Breast epithelium (tissue), 4 donors: ENCODE data around the gene DCAF10. TPM values are rescaled to one million over a fixed set of nuclear protein-coding genes. Genes with fewer than 3 reads are reported as not detected.

ENCODE experiments used
- DNase-seq, 2 donors: peaks; one replicate each; pipeline ENCODE4 v3.0.0-alpha.2; 2019; ENCODE audit warnings: low spot score in 2 of 2
- H3K27ac ChIP-seq, 2 donors: fragments of 200-600 bp; sonication (generic) in 1 of 2; one replicate each; pipeline ENCODE4 v1.5.1; 2016 to 2019; ENCODE audit warnings: mild to moderate bottlenecking in 1 of 2
- H3K27me3 ChIP-seq, 2 donors: fragments of 200-600 bp; sonication (generic) in 1 of 2; one replicate each; pipeline versions ENCODE4 v1.5.1 to v1.6.0; 2017 to 2019; ENCODE audit warnings: control low read depth in 1 of 2, mild to moderate bottlenecking in 1 of 2
- H3K36me3 ChIP-seq: fragments of 200-600 bp; one replicate; pipeline ENCODE4 v1.5.1; 2019
- H3K4me1 ChIP-seq, 2 donors: fragments of 200-600 bp; sonication (generic); one replicate each; pipeline ENCODE4 v1.5.1; 2016 to 2019; ENCODE audit warnings: control low read depth in 1 of 2
- H3K4me3 ChIP-seq, 3 donors: fragments of 200-600 bp; sonication (generic); 1 replicate in 2 of 3; 2 replicates in 1 of 3; pipeline ENCODE4 v1.5.1; 2016 to 2019; ENCODE audit warnings: mild to moderate bottlenecking in 3 of 3, moderate library complexity in 2 of 3
- H3K9me3 ChIP-seq, 2 donors: fragments of 200-600 bp; sonication (generic) in 1 of 2; one replicate each; pipeline ENCODE4 v1.5.1; 2016 to 2019; ENCODE audit warnings: control low read depth in 1 of 2
- POLR2A ChIP-seq: fragments of 450-650 bp; IDR thresholded peaks from one replicate; pipeline ENCODE4 v1.6.1; 2016; ENCODE audit warnings: antibody characterized with exemption, mild to moderate bottlenecking, moderate library complexity
- POLR2AphosphoS5 ChIP-seq, 3 donors: sonication (generic); formaldehyde crosslinking; IDR thresholded peaks; one replicate each; pipeline ENCODE4 v1.6.1; 2017; ENCODE audit warnings: antibody characterized with exemption in 3 of 3
- intact Hi-C: fragments of 100-400 bp; cut with DNase I; formaldehyde crosslinking; loops from one replicate; pipeline ENCODE4 v1.15.1; 2023; ENCODE audit warnings: low total_unique reads
- total RNA-seq, 3 donors: library from RNA; depleted of rRNA; stranded (reverse); fragments of >200 nt; gene quantifications; one replicate each; pipeline ENCODE4 v1.1.0, GENCODE V29; 2016
- TF ChIP-seq, protein P1 (sequence below), 3 donors: fragments of 450-650 bp; IDR thresholded peaks; one replicate each; pipeline ENCODE4 v1.5.1; 2016 to 2017; ENCODE audit warnings: antibody characterized with exemption in 3 of 3, mild to moderate bottlenecking in 3 of 3, moderate library complexity in 3 of 3

Gene DCAF10
- total RNA-seq, 3 donors from 2014 or later: 29.8 to 44.8 (median 38.7) TPM

DNA sequence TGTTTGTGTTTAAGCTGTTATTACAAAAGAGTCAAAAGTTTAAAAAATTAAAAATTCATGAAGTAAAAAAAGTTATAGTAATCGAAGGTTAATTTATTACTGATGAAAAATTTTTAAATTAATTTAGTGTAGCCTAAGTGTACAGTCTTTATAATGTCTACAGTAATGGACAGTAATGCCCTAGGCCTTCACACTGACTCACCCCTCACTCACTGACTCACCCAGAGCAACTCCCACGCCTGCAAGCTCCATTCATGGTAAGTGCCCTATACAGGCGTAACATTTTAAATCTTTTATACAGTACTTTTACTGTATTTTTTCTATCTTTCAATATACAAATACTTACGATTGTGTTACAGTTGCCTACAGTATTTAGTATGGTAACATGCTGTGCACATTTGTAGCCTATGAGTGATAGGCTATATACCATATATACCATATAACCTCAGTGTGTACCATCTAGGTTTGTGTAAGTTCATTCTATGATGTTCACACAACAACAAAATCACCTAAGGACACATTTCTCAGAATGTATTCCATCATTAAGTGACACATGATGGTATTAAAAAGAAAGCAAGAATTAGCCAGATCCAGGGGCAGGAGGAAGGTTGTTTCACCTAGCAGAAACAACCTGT is 40.1 kb downstream of the DCAF10 start:
- Histone ChIP-seq H3K4me3 (no peak overlapping the region), H3K9me3 (no peaks in the 10 kb centered on the region), H3K27ac (no peak overlapping the region), H3K27me3 (no peaks in the 10 kb centered on the region), H3K36me3 (no peaks in the 10 kb centered on the region), H3K4me1 (no peaks in the 10 kb centered on the region)
- no peak for DNase-seq
- intact Hi-C loops: no loop called here
- no peak for TF ChIP-seq POLR2AphosphoS5 (IDR thresholded peaks at IDR 0.05)
- no peak for TF ChIP-seq POLR2A
- TF ChIP-seq, protein P1, sequence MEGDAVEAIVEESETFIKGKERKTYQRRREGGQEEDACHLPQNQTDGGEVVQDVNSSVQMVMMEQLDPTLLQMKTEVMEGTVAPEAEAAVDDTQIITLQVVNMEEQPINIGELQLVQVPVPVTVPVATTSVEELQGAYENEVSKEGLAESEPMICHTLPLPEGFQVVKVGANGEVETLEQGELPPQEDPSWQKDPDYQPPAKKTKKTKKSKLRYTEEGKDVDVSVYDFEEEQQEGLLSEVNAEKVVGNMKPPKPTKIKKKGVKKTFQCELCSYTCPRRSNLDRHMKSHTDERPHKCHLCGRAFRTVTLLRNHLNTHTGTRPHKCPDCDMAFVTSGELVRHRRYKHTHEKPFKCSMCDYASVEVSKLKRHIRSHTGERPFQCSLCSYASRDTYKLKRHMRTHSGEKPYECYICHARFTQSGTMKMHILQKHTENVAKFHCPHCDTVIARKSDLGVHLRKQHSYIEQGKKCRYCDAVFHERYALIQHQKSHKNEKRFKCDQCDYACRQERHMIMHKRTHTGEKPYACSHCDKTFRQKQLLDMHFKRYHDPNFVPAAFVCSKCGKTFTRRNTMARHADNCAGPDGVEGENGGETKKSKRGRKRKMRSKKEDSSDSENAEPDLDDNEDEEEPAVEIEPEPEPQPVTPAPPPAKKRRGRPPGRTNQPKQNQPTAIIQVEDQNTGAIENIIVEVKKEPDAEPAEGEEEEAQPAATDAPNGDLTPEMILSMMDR (IDR thresholded peaks at IDR 0.05): no peak

DNA sequence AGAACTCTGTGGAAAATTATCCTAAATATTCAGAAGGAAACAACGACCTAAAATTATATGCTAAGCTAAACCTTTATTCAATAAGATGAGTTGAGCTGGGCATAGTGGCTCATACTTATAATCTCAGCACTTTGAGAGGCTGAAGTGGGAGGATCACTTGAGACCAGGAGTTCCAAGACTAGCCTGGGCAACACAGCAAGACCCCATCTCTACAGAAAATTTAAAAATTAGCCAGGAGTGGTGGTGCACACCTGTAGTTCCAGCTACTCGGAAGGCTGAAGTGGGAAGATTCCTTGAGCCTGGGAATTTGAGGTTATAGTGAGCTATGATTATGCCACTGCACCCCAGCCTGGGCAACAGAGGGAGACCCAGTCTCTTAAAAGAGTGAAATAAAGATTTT is 51.6 kb downstream of the DCAF10 start:
- H3K27ac ChIP-seq: no peak overlapping the region
- H3K9me3 ChIP-seq: no peaks in the 10 kb centered on the region
- H3K27me3 ChIP-seq: no peaks in the 10 kb centered on the region
- H3K36me3 ChIP-seq: no peaks in the 10 kb centered on the region
- no peak for DNase-seq
- H3K4me3 ChIP-seq: no peak overlapping the region
- H3K4me1 ChIP-seq: no peaks in the 10 kb centered on the region
- intact Hi-C loops: no loop called here
- TF ChIP-seq POLR2AphosphoS5 (IDR thresholded peaks at IDR 0.05): no peak
- TF ChIP-seq POLR2A: no peak
- TF ChIP-seq, protein P1 (IDR thresholded peaks at IDR 0.05): no peak

DNA sequence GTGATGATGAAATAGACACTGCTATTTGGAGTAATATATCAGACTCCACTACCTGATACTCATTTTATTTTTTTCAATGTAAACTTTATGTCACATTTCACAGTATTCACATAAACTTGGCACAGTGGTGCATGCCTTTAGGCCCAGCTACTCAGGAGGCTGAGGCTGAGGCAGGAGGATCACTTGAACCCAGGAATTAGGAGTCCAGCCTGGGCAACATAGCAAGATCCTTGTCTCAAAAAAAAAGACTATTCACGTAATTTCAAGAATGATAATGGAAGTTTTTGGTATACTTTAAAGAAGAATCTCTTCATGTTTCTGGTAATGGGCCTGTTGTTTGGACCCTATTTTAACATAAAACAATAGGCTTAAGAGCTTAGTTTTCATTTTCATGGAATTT is 56.0 kb downstream of the DCAF10 start:
- Histone ChIP-seq H3K4me3 (no peak overlapping the region), H3K9me3 (no peaks in the 10 kb centered on the region), H3K27me3 (no peaks in the 10 kb centered on the region), H3K4me1 (no peaks in the 10 kb centered on the region), H3K27ac (no peak overlapping the region), H3K36me3 (no peaks in the 10 kb centered on the region)
- TF ChIP-seq POLR2A (no peak), POLR2AphosphoS5 (IDR thresholded peaks at IDR 0.05) (no peak)
- TF ChIP-seq, protein P1 (IDR thresholded peaks at IDR 0.05): no peak
- DNase-seq: no peak
- intact Hi-C loops: no loop called here

DNA sequence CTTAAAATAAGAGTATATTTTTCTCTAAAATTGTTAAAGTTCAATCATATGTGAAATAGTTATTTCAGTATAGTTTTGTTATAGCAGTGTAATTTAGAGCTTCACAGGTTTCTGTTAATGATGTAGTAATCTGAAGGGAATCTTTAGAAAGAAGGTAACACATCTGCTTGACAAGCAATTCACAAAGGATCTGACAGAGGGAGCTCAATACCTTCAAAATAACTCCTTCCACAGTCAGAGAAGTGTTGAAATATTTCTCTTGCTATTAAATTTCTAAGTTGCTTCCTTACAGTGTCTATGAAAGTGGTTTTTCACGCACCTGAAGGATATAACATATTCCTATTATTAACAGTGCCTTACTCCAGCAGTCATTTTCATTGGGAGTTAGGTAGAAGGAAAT is 58.4 kb downstream of the DCAF10 start:
- intact Hi-C loops: no loop called here
- TF ChIP-seq POLR2AphosphoS5 (IDR thresholded peaks at IDR 0.05) (no peak), POLR2A (no peak)
- TF ChIP-seq, protein P1 (IDR thresholded peaks at IDR 0.05): no peak
- no peak for DNase-seq
- H3K36me3 ChIP-seq: no peaks in the 10 kb centered on the region
- H3K4me3 ChIP-seq: no peak overlapping the region
- no peaks in the 10 kb centered on the region for H3K27me3 ChIP-seq
- no peak overlapping the region for H3K27ac ChIP-seq
- H3K4me1 ChIP-seq: no peaks in the 10 kb centered on the region
- H3K9me3 ChIP-seq: no peaks in the 10 kb centered on the region

DNA sequence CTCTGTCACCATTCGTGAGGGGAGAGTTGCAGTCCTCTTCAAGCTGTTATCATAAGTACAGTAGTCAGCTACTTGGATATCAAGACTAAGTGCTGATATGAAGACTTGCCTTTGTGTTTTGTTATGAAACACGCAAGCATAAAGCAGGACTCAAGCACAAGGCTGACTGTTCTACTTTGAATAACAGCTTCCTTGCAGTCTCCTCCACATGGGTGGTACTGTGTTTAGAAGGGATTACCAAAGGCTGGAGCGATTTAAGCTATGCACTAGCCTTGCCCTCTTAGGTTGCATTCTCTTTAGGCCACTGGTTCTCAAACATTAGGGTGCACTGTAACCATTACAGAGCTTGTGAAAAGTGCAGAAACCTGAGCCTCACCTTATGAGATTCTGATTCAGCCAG is 61.9 kb downstream of the DCAF10 start:
- TF ChIP-seq, protein P1 (IDR thresholded peaks at IDR 0.05): no peak
- TF ChIP-seq POLR2AphosphoS5 (IDR thresholded peaks at IDR 0.05): no peak
- TF ChIP-seq POLR2A: no peak
- Histone ChIP-seq H3K36me3 (no peaks in the 10 kb centered on the region), H3K27ac (no peak overlapping the region), H3K4me1 (no peaks in the 10 kb centered on the region), H3K4me3 (no peak overlapping the region), H3K27me3 (no peaks in the 10 kb centered on the region), H3K9me3 (no peaks in the 10 kb centered on the region)
- intact Hi-C loops: no loop called here
- DNase-seq: no peak
